Cortex of kidney (tissue), 1 donor: Measurements from ENCODE around the gene RFPL1.

Experiments used
- DNase-seq: peaks from one replicate; lab custom pipeline; 2025; lab: John Stamatoyannopoulos, UW

The RFPL1 gene

GRCh38 chr22:29443452-29443851, 5.1 kb downstream of the RFPL1 start:
- DNase-seq = no peak

GRCh38 chr22:29443861-29444792, 5.7 kb downstream of the RFPL1 start:
- DNase-seq = no peak

DNA sequence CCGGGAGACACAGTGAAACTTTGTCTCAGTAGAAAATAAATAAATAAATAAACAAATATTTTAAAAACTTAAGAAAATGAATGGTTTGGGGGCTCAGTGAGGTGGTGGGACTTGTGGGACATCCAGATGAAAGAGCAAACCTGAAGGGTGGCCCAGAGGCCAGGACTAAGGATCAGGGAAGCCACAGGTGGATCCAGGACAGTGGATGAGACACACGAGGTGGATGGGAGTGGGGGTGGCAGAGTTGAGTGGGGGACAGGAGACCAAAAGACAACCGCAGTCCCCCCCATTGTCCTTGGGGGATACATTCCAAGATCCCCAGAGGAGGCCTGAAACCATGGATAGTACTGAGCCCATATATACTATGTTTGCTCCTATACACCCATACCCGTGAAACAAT, 7.1 kb downstream of the RFPL1 start:
- no peak for DNase-seq

DNA sequence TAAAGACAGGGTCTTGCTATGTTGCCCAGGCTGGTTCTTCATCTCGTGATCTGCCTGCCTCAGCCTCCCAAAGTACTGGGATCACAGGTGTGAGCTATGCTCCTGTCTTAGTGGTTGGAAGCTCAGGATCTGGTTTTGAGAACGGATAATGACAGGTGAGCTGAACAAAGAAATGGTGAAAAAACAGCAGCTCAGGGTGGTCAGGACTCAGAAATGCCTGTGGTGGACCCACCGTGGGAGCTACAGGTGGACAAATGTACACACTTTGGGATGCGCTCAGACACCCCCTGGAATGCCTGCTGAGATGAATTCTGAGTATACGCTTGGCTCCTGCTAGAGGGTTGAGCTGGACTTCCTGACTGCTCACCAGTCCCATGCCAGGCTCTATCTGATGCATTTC, 9.5 kb downstream of the RFPL1 start:
- no peak for DNase-seq

GRCh38 chr22:29449296-29449875, 11.0 kb downstream of the RFPL1 start:
- DNase-seq = no peak

GRCh38 chr22:29450222-29450621, 11.8 kb downstream of the RFPL1 start:
- DNase-seq = no peak

GRCh38 chr22:29451863-29452262, 13.5 kb downstream of the RFPL1 start:
- no peak for DNase-seq

GRCh38 chr22:29454276-29454675, 15.9 kb downstream of the RFPL1 start:
- no peak for DNase-seq

- no peak for DNase-seq
Observed at GRCh38 chr22:29456211-29456671, 17.9 kb downstream of the RFPL1 start.

GRCh38 chr22:29457730-29458129, 19.3 kb downstream of the RFPL1 start:
- no peak for DNase-seq

GRCh38 chr22:29458551-29458950, 20.2 kb downstream of the RFPL1 start:
- DNase-seq = no peak

DNA sequence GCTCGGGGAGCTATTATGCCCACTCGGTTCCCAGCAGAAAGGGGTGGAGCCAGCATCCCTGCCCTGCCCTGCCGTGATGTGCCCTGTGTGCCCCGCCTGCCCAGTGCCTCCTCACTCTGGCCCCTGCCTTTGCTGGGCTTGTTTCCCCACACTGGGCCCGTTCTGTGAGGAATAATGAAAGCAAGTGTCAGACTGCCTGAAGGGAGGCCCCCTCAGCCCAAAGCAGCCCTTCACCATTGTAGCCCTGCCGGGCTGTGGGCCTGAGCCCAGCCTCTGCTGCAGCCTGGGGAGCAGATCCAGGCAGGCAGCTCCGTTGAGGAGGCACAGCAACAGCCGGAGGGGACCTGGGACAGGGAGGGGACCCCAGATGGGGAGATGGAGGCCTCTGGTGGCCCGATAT, 21.4 kb downstream of the RFPL1 start:
- DNase-seq = no peak

GRCh38 chr22:29461263-29461662, 22.9 kb downstream of the RFPL1 start:
- DNase-seq = no peak

- DNase-seq = no peak
Observed at GRCh38 chr22:29463629-29464028, 25.2 kb downstream of the RFPL1 start.

DNA sequence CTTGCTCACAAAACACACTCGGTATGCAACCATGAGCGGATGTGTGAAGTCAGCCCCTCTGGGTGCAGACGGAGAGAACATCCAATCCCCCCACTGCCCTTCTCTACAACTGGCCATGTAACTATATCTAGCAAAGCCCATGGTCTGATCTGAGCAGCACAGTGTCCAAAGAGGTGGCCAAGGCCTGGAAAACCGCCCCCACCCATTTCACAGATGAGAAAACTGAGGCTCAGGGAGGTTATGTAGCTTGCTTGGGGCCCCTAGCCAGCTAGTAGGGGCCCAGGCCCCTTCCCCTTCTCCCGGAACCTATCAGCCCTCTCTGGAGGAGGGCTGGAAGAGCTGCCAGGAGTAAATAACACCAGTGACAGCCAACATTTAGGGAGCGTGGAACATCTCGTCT, 26.2 kb downstream of the RFPL1 start:
- DNase-seq = no peak

GRCh38 chr22:29469755-29470154, 31.4 kb downstream of the RFPL1 start:
- DNase-seq = no peak

- no peak for DNase-seq
Observed at GRCh38 chr22:29470159-29470855, 31.9 kb downstream of the RFPL1 start.

- DNase-seq = no peak
Observed at GRCh38 chr22:29473001-29473400, 34.6 kb downstream of the RFPL1 start.

DNA sequence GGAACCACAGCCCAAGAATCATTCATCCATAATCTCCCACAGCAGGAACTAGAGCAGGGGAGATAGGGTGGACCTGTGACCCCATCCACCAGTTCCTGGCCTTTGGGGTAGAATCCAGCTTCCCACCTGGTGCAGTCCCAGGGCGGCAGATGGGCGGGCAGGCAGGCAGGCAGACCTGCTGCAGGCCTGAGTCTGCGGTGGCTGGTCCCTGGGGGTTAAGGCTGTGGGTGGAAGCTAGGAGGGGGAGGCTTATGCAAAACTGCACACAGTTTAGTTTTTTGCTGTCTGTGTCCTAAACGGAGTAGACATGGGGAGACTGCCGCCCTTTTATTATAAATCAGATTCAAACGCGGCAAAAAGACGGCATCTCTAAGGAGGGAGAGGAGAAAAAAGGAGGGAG, 37.2 kb downstream of the RFPL1 start:
- no peak for DNase-seq

GRCh38 chr22:29476116-29476515, 37.7 kb downstream of the RFPL1 start:
- no peak for DNase-seq

DNA sequence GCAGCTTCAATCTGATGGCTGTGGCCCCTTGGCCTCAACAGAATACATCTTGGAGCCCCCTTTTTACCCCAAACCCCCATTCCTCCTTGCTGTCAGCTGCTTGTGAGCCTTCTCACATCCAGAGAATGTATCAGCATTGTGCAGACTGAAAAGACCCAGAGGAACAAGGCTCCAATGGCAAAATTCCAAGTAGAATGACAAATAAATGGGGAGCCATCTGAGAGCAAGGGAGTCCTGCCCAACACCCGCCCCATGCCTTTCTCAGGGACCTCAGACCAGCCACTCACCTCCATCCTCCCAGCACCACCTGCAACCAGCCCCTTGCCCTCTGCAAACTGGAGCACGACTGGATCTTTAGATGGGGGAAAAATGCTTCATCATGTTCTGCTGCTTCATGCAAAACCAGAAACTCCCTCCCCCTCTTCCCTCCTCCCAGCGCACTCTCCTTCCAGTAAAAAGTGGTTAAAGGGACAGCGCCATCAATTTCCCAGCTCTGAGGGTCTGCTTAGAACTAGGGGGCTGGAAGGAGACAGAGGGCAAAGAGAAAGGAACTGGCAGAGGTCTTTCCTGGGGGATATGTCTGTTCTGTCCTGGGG, 39.4 kb downstream of the RFPL1 start:
- no peak for DNase-seq
